Coronary artery (tissue), 2 donors: Measurements from ENCODE around the gene SART3.
"Not testable (repeated sequence)": the region's sequence is repeated elsewhere in the genome, so short reads cannot be mapped to it uniquely, and the experiment has no call there.

Source experiments
- DNase-seq: peaks from one replicate; pipeline ENCODE4 v3.0.0-alpha.2; 2017; ENCODE audit warnings: low spot score
- H3K27ac ChIP-seq, 2 donors: fragments of 200-600 bp; sonication (generic); one replicate each; pipeline ENCODE4 v1.5.1; 2016 to 2019
- H3K4me3 ChIP-seq: fragments of 200-600 bp; sonication (generic); 2 replicates; pipeline ENCODE4 v1.5.1; 2016; ENCODE audit warnings: mild to moderate bottlenecking, moderate library complexity
- CTCF ChIP-seq: fragments of 200-600 bp; sonication (generic); IDR thresholded peaks from one replicate; pipeline ENCODE4 v1.5.1; 2019; ENCODE audit warnings: antibody characterized with exemption

The SART3 gene

GRCh38 chr12:108591267-108591980 is 30.5 kb upstream of the SART3 start:
- TF ChIP-seq CTCF, result no peak
- no peak overlapping the region for H3K4me3 ChIP-seq
- DNase-seq, result no peak
- no peak overlapping the region for H3K27ac ChIP-seq

DNA sequence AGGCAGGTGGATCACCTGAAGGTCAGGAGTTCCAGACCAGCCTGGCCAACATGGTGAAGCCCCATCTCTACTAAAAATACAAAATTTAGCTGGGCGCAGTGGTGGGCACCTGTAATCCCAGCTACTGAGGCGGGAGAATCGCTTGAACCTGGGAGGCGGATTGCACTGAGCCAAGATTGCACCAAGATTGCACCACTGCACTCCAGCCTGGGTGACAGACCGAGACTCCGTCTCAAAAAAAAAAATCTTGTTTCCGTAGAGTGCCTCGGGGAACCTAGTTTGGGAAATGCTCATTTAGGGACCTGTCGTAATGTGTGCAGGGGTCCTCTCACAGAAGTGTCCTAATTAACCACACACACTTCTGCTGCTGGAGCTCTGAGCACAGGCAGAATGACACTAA is 29.5 kb upstream of the SART3 start:
- DNase-seq, H3K4me3 ChIP-seq, H3K27ac ChIP-seq: not testable (repeated sequence)

GRCh38 chr12:108589840-108590229 is 28.9 kb upstream of the SART3 start:
- no peak for TF ChIP-seq CTCF
- no peak overlapping the region for H3K4me3 ChIP-seq
- no peak for DNase-seq
- H3K27ac ChIP-seq, result no peak overlapping the region

- no peak overlapping the region for H3K27ac ChIP-seq
- no peak for DNase-seq
- TF ChIP-seq CTCF, result no peak
- no peak overlapping the region for H3K4me3 ChIP-seq
Measured at GRCh38 chr12:108589028-108589839, 28.3 kb upstream of the SART3 start.

DNA sequence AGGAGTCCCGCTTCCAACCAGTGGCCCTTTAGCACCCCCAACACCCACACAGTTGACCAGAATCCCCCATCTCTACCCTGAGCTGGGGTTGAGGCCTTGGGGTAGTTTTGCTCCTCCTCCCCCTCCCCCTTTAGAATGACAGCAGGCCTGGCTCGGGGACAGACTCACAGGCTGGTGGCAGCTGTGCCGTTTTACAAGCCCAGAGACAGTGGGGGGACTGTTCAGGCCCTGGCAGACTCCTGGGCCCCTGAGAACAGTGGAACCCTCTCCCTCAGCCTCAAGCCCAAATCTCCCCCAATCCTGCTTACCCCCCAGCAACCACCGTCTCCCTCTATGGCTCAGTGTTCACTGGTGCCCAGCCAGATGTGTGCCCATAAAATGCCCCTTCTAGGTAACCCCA is 26.9 kb upstream of the SART3 start:
- Histone ChIP-seq H3K27ac (no peak overlapping the region), H3K4me3 (no peak overlapping the region)
- DNase-seq, result no peak
- no peak for TF ChIP-seq CTCF

DNA sequence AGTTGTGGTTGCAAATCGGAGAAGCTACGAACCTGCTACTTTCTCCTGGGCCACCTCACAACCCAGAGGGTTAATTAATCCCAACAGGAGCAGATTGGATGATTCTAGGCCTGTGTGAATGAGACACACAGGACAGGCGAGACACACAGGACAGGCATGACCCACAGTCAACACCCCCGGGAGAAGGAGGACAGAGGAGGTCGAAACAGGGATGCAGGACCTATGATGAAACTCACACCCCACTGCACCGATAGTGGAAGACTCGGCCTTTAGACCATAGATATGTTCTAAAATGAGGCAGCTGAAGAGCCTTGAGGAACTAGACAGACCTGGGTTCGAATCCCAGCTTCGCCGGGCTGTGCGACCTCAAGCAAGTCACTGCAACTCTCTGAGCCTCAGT is 25.3 kb upstream of the SART3 start:
- Histone ChIP-seq H3K4me3 (no peak overlapping the region), H3K27ac (no peak overlapping the region)
- no peak for DNase-seq
- TF ChIP-seq CTCF, result no peak

- Histone ChIP-seq H3K27ac (no peak overlapping the region), H3K4me3 (no peak overlapping the region)
- TF ChIP-seq CTCF, result no peak
- DNase-seq, result no peak
Measured at GRCh38 chr12:108585864-108586263, 24.9 kb upstream of the SART3 start.
